AML-193 (cell line): Measurements from ENCODE around the gene LPP.
A peak's percentile ranks its signal among the peaks of the same experiment; 100 is the strongest.

Experiments
- DNase-seq, 2 experiments: peaks; one replicate each; lab custom pipeline; 2025; lab: John Stamatoyannopoulos, UW

Gene LPP

GRCh38 chr3:188473591-188474288 is 319.8 kb downstream of the LPP start:
- no peak for DNase-seq

- no peak for DNase-seq
These were observed 323.0 kb downstream of the LPP start for GRCh38 chr3:188476935-188477334.

GRCh38 chr3:188480011-188480410 is 326.1 kb downstream of the LPP start:
- no peak for DNase-seq

GRCh38 chr3:188482929-188483328 is 329.0 kb downstream of the LPP start:
- no peak for DNase-seq

- DNase-seq, result no peak
These were observed 332.2 kb downstream of the LPP start for GRCh38 chr3:188486126-188486525.

- no peak for DNase-seq
These were observed 333.0 kb downstream of the LPP start for GRCh38 chr3:188486952-188487351.

- no peak for DNase-seq
These were observed 333.7 kb downstream of the LPP start for GRCh38 chr3:188487652-188488051.

- no peak for DNase-seq
These were observed 334.8 kb downstream of the LPP start for GRCh38 chr3:188488801-188489200.

GRCh38 chr3:188489639-188490405 is 335.9 kb downstream of the LPP start:
- DNase-seq, result no peak

- DNase-seq, result no peak
These were observed 336.5 kb downstream of the LPP start for GRCh38 chr3:188490416-188490815.

- DNase-seq, result no peak
These were observed 337.3 kb downstream of the LPP start for GRCh38 chr3:188491276-188491687.

- DNase-seq, result no peak
These were observed 342.4 kb downstream of the LPP start for GRCh38 chr3:188496390-188496789.

- no peak for DNase-seq
These were observed 343.1 kb downstream of the LPP start for GRCh38 chr3:188497021-188497420.

GRCh38 chr3:188503647-188504046 is 349.7 kb downstream of the LPP start:
- no peak for DNase-seq

- no peak for DNase-seq
These were observed 351.2 kb downstream of the LPP start for GRCh38 chr3:188505151-188505550.

GRCh38 chr3:188505911-188506310 is 352.0 kb downstream of the LPP start:
- DNase-seq, result no peak

- no peak for DNase-seq
These were observed 352.5 kb downstream of the LPP start for GRCh38 chr3:188506446-188506845.

- DNase-seq, result peak; percentile 72 to 77
These were observed 353.3 kb downstream of the LPP start for GRCh38 chr3:188507244-188507720.

GRCh38 chr3:188508454-188508853 is 354.5 kb downstream of the LPP start:
- DNase-seq, result no peak

GRCh38 chr3:188509316-188509715 is 355.4 kb downstream of the LPP start:
- DNase-seq, result no peak

GRCh38 chr3:188510366-188510765 is 356.4 kb downstream of the LPP start:
- DNase-seq, result no peak

GRCh38 chr3:188513662-188514328 is 359.8 kb downstream of the LPP start:
- no peak for DNase-seq

- no peak for DNase-seq
These were observed 362.6 kb downstream of the LPP start for GRCh38 chr3:188516515-188516914.
